ENCODE measurements around the gene VPS33B.

- TF ChIP-seq CTCF (IDR thresholded peaks at IDR 0.05) (no peak), SMC3 (IDR thresholded peaks at IDR 0.05) (no peak), CBX2 (IDR thresholded peaks at IDR 0.05; ENCODE audit: borderline replicate concordance, low read depth) (no peak), HDAC2 (IDR thresholded peaks at IDR 0.05) (no peak), KDM1A (IDR thresholded peaks at IDR 0.05; ENCODE audit: low read depth) (no peak), POLR2A (IDR thresholded peaks at IDR 0.05; ENCODE audit: low read length) (no peak), REST (IDR thresholded peaks at IDR 0.05) (no peak), MAX (IDR thresholded peaks at IDR 0.05) (no peak), MAFK (IDR thresholded peaks at IDR 0.05; ENCODE audit: partially characterized antibody) (no peak)
Measured at GRCh38 chr15:90991587-90992285, 30.7 kb downstream of the VPS33B start.
